Skin epidermis (tissue), 12 donors: ENCODE results near the gene SHKBP1.
"Not testable (repeated sequence)": the region's sequence is repeated elsewhere in the genome, so short reads cannot be mapped to it uniquely, and the experiment has no call there.

ENCODE experiments used
- H3K27ac ChIP-seq, 21 experiments: fragments of 200-600 bp; sonication (generic) in 11 of 21; one replicate each; pipeline ENCODE4 v1.5.0; 2020; ENCODE audit warnings: mild to moderate bottlenecking in 3 of 21, inconsistent platforms in 2 of 21, moderate library complexity in 2 of 21
- H3K4me3 ChIP-seq, 7 experiments: fragments of 200-600 bp; sonication (generic) in 2 of 7; one replicate each; pipeline ENCODE4 v1.5.0; 2020; ENCODE audit warnings: inconsistent platforms in 2 of 7, mild to moderate bottlenecking in 2 of 7, moderate library complexity in 1 of 7

SHKBP1 gene

DNA sequence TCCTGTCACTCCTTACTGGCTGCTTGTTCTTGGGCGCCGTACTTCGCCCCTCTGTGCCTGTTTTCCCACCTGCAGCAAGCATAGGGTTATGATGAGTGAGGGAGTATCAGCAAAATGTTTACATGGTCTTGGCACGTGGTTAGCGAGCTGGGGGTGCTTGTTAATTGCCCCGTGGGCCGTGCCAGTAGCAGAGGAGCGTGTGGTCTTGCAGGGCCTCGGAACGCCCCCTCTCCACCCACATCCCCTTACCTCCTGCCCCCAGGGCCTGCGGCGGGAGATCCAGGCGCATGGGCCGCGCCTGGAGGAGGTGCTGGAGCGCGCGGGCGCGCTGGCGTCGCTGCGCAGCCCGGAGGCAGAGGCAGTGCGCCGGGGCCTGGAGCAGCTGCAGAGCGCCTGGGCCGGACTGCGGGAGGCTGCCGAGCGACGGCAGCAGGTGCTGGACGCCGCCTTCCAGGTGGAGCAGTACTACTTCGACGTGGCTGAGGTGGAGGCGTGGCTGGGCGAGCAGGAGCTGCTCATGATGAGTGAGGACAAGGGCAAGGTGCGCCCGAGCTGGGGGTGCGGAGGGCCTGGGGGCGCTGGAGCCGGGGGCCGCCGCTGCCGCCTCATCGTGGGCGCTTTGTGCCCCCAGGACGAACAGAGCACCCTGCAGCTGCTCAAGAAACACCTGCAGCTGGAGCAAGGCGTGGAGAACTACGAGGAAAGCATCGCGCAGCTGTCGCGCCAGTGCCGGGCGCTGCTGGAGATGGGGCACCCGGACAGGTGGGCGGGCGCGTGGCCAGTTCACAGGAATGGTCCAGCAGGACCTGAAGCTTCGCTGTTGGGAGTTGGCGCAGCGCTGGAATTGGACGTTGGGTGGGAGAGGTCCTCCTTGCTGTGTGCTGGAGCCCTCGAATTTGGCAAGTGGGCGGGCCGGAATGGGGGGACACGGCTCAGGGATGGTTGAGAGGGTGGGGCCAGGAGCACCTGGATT, 22.5 kb upstream of the SHKBP1 start:
- no peak overlapping the region for H3K4me3 ChIP-seq
- H3K27ac ChIP-seq: no peak overlapping the region

DNA sequence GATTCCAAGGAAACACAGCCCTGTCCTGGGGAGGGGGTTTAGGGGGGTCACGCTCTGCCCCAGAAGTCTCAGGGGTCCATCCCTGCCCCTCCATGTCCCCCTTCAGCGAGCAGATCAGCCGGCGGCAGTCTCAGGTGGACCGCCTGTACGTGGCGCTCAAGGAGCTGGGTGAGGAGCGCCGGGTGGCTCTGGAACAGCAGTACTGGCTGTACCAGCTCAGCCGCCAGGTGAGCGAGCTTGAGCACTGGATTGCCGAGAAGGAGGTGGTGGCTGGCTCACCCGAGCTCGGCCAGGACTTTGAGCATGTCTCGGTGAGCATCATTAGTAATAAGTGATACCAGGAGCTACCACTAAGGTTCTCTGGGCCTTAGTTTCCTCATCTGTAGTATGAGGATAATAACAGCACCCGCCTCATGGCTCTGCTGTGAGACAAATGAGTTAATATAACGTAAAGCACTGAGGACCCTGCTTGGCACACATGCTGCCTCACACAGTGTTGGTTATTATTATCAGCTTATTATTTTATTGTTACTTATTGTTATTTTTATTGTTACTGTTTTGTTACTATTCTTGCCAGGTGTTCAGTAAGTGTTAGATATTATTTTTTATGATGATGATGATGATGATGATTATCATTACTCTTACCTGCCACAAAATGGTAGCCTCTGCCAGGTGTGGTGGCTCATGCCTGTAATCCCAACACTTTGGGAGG, 20.5 kb upstream of the SHKBP1 start:
- no peak overlapping the region for H3K27ac ChIP-seq
- no peak overlapping the region for H3K4me3 ChIP-seq

DNA sequence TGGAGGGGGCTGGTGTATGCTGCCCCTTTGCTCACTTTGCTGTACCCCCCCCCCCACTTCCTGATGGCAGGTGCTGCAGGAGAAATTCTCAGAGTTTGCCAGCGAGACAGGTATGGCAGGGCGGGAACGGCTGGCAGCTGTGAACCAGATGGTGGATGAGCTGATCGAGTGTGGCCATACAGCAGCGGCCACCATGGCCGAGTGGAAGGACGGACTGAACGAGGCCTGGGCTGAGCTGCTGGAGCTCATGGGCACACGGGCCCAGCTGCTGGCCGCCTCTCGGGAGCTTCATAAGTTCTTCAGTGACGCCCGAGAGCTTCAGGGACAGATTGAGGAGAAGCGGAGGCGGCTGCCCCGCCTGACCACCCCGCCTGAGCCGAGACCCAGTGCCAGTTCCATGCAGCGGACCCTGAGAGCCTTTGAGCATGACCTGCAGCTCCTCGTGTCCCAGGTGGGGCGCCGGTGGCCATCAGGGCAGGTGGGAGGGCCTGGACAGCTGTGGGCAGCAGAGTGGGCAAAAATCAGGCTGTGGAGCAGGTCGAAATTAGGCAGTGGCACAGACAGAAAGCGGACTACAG, 19.6 kb upstream of the SHKBP1 start:
- Histone ChIP-seq H3K4me3 (no peak overlapping the region), H3K27ac (no peak overlapping the region)

DNA sequence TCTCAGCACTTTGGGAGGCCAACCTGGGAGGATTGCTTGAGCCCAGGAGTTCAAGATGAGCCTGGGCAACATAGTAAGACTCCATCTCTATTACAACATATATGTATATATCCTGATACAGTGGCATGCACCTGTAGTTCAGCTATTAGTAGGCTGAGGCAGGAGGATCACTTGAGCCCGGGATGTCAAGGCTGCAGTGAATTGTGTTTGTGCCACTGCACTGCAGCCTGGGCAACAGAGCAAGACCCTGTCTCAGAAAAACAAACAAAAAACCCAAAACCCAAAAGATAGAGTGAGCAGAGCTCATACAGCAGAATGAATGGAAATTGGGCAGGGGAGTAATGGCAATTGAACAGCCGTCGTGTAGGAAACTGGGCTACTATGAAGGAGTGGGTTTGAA, 17.3 kb upstream of the SHKBP1 start:
- Histone ChIP-seq H3K4me3 (no peak overlapping the region), H3K27ac (no peak overlapping the region)

DNA sequence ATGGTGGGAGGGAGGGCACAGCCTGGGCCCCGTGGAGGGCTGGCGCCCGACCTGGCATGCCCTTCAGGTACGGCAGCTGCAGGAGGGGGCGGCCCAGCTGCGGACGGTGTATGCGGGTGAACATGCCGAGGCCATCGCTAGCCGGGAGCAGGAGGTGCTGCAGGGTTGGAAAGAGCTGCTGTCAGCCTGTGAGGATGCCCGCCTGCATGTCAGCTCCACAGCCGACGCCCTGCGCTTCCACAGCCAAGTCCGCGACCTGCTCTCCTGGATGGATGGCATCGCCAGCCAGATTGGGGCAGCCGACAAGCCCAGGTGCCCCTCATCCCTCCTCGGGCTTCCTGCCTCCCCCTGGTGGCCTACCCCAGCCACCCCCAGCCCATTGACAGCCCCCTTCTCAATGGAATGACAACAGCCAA, 16.6 kb upstream of the SHKBP1 start:
- no peak overlapping the region for H3K27ac ChIP-seq
- H3K4me3 ChIP-seq: no peak overlapping the region

DNA sequence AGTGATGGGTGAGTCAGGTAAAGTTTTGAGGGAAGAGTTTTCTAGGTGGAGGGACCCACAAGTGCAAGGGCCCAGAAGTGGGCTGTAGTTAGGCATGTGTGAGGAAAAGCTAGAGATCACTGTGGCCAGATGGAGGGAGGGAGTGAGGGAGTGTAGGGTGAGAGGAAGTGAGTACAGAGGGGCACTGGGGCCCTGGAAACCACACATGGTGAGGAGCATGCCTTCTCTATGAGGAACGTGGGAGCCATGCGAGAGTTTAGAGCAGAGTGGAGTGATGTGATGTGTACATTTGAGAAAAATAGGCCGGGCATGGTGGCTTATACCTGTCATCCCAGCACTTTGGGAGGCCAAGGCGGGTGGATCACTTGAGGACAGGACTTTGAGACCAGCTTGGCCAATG, 14.7 kb upstream of the SHKBP1 start:
- Histone ChIP-seq H3K4me3 (no peak overlapping the region), H3K27ac (no peak overlapping the region)

DNA sequence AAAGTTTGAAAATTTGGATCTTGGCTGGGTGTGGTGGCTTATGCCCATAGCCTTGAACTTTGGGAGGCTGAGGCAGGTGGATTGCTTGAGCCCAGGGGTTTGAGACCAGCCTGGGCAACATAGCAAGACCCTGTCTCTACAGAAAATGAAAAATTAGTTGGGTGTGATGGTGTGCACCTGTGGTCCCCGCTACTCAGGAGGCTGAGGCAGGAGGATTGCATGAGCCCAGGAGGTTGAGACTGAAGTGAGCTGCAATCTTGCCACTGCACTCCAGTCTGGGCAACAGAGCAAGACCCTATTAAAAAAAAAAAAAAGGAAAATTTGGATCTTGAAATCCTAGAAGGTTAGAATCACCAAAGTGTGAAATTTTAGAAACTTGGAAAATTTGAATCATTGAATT, 12.1 kb upstream of the SHKBP1 start:
- not testable (repeated sequence) for H3K27ac ChIP-seq, H3K4me3 ChIP-seq

DNA sequence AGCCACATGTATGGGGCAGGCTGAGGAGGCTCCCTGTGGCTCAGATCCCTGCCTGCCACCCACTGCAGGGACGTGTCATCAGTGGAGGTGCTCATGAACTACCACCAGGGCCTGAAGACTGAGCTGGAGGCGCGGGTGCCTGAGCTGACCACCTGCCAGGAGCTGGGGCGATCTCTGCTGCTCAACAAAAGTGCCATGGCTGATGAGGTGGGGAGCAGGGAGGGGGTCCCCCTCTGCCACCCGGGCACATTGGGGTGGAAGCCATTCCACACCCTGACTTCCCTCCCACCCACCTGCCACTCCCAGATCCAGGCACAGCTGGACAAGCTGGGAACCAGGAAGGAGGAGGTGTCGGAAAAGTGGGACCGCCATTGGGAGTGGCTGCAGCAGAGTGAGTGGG, 11.3 kb upstream of the SHKBP1 start:
- Histone ChIP-seq H3K4me3 (no peak overlapping the region), H3K27ac (no peak overlapping the region)

DNA sequence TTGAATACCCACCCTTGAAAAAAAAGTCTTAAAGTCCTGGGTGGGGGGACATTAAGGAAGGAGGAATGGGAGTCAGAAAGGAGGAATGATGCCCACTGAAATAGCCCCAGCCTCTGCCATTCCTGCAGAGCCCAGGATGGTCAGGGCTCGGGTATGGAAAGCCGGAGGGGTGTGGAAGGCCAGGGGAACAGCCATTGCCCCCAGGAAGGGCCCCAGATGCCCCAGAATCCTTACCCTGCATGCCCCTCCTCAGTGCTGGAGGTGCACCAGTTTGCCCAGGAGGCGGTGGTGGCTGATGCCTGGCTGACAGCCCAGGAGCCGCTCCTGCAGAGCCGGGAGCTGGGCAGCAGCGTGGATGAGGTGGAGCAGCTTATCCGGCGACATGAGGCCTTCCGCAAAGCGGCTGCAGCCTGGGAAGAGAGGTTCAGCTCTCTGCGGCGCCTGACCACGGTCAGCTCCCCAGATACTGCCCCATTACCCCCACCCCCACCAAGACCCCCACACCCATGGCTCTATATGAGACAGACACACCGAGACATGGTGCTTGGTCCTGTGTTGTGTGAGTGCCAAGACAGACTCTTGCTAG, 10.7 kb upstream of the SHKBP1 start:
- H3K4me3 ChIP-seq: no peak overlapping the region
- H3K27ac ChIP-seq: no peak overlapping the region

DNA sequence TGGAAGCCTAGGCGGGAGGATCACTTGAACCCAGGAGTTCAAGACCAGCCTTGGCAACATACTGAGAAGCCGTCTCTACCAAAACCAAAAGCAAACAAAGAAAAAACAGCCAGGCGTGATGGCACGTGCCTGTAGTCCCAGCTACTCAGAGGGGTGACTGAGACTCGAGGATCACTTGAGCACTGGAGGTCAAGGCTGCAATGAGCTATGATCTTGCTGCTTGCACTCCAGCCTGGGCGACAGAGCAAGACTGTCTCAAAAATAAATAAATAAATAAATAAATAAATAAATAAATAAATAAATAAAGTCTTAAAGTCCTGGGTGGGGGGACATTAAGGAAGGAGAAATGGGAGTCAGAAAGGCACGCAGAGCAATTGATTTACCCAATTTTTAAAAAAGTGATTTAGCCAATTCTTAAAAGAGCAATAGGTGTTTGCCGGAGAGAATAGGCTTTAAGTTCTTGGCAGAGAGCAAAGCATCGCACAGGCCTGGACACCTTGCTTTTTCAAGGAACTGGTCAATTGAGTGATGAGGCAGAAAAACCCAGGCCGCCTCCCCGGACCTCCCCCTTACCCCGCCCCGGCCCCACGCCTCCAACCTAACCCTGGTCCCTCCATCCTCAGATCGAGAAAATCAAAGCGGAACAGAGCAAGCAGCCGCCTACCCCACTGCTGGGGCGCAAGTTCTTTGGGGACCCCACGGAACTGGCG, 9.5 kb upstream of the SHKBP1 start:
- no peak overlapping the region for H3K27ac ChIP-seq
- peak overlapping the region in 1 of 7 experiments; percentile 13 for H3K4me3 ChIP-seq

DNA sequence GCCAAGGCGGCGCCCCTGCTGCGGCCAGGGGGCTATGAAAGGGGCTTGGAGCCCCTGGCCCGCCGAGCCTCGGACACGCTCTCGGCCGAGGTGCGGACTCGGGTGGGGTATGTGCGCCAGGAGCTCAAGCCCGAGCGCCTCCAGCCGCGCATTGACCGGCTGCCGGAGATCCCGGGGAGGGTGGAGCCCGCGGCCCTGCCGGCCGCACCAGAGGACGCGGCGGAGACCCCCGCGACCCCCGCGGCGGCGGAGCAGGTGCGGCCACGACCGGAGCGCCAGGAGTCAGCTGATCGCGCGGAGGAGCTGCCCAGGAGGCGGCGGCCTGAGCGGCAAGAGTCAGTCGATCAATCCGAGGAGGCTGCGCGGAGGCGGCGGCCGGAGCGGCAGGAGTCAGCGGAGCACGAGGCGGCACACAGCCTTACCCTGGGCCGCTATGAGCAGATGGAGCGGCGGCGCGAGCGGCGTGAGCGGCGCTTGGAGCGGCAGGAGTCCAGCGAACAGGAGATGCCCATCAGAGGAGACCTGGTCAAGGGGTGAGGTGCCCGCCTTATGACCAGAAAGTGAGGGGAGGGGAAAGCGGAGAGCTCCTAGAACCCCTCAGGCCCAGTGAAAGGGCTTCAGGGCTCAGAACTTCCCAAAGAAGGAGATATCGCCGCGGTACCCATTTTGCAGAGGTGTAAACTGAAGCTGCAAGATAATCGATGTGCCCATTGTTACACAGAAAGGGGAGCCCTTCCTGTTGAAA, 8.8 kb upstream of the SHKBP1 start:
- Histone ChIP-seq H3K4me3 (peak overlapping the region in 1 of 7 experiments; percentile 13), H3K27ac (no peak overlapping the region)

DNA sequence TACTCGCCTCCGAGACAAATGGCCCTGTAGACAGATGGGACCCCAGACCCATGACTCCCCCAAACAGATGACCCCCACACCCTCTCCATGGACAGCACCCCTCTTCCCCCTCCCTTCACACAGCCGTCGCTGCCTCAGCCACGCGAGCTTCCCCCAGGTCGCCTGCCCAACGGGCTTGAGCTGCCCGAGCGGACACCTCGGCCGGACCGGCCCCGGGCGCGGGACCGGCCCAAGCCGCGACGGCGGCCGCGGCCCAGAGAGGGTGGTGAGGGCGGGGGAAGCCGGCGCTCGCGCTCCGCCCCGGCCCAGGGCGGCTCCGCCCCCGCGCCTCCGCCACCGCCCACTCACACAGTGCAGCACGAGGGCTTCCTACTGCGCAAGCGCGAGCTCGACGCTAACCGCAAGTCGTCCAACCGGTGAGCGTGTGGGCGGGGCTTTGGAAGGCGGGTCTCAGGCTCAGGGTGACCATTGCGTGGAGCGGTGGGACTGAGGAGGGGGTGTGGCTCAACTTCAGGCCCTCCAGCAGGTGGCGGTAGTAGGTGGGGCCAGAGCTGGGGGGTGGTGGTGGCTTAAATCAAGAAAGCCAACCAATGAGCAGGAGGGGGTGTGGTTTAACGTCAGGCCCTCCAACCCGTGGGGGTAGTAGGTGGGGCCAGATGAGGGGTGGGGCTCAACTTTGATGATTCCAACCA, 6.2 kb upstream of the SHKBP1 start:
- peak overlapping the region in 16 of 21 experiments; percentile 47 to 83 (median 65) for H3K27ac ChIP-seq

DNA sequence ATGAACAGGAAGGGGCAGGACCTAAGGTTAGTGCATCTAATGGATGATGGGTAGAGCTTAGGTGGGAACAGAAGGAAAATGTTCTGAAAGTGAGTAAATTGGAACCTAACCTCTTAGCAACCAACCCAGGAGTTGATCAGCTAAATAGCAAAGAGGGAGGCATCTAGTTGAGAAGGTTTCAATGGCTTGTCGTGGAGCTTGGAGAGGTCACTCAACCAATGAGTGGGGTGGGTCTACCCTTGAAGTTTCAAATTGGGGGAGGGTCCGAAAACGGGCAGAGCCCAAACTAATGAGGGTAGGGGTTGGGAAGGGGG, 5.7 kb upstream of the SHKBP1 start:
- Histone ChIP-seq H3K27ac (peak overlapping the region in 1 of 21 experiments; percentile 40), H3K4me3 (peak overlapping the region in 1 of 7 experiments; percentile 36)

More for the DNA sequence above, 6.2 kb upstream of the SHKBP1 start:
- peak overlapping the region; percentile 11 to 48 (median 31) for H3K4me3 ChIP-seq

DNA sequence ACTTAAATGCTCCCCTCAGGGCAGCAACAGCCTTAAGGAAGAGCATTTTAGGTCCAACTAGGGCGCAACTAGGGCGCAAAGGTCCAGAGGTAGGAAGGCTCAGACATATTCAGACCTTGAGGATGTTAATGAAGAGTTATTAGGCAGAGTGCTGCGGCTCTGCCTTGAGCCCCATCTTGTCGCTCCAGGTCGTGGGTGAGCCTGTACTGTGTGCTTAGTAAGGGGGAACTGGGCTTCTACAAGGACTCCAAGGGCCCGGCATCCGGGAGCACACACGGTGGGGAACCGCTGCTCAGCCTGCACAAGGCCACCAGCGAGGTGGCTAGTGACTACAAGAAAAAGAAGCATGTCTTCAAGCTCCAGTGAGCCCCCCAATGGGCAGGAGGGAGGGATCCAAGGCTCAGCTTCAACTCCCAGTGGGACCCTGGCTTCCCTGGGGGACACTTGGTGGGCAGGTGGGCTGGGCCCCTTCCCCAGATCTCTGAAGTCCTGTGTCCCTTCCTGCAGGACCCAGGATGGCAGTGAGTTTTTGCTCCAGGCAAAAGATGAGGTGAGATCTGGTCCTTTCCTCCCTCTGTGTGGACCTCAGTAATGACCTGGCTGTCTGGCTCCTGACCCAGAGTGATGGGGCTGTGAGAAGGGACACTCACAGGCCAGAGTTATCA, 4.7 kb upstream of the SHKBP1 start:
- H3K4me3 ChIP-seq: no peak overlapping the region
- H3K27ac ChIP-seq: no peak overlapping the region

DNA sequence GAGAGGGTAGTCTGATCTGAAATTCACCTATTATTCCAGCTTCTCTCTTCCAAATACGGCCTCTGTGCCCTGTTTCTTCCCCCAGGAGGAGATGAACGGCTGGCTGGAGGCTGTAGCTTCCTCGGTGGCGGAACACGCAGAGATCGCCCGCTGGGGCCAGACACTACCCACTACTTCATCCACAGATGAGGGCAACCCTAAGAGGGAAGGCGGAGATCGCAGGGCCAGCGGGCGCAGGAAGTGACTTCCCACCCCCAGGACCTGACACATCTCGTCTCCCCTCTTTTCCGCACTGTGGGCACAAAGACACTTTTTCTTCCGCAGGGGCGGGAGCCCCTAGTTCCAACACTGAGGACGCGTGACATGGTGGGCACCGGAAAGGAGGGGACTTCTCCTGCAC, 1.3 kb upstream of the SHKBP1 start:
- H3K27ac ChIP-seq: no peak overlapping the region
- H3K4me3 ChIP-seq: no peak overlapping the region

DNA sequence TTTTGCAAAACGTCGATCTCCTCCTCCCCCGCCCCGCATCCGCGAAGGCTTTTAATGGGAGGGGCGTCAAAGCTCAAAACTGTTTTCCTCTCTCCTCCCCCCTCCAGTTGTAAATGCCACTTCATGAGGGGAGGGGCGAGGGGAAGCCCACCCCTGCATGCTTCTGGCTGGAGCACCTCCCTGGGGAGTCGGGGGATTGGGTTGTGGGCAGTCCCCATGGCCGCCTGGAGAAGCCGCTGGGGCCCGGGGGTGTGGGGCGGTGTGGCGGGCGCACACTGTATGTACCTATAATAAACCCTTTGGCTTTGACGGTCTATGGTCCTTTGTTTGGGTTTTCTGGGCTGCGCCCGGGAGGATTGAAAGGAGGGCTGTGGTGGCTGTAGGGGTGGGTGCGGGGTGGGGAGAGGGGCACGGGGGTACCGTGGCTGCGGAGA, 505 bp upstream of the SHKBP1 start:
- H3K27ac ChIP-seq: peak overlapping the region in 19 of 21 experiments; percentile 28 to 97 (median 85)
- peak overlapping the region; percentile 65 to 89 (median 72) for H3K4me3 ChIP-seq

DNA sequence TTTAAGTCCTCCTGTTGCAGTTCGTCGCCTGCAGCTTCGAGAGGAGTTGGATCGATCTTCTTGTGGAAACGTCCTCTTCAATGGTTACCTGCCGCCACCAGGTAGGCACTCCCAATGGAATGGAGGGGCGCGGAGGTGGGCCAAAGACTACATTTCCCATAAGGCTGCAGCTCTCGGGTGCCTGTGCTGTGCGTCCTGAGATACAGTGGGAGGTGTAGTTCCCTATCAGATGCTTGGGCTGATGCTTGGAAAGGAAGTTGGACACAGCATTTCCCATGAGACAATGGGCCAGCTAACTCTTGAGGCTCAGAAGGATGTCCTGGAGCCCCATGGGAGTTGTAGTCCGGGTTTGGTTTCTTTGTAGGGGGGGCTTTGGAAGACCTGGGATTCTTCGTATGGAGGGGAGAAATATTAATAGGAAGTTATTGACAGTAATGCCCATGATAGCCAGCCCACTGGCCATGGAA, 1.8 kb downstream of the SHKBP1 start:
- H3K27ac ChIP-seq: no peak overlapping the region
- no peak overlapping the region for H3K4me3 ChIP-seq

DNA sequence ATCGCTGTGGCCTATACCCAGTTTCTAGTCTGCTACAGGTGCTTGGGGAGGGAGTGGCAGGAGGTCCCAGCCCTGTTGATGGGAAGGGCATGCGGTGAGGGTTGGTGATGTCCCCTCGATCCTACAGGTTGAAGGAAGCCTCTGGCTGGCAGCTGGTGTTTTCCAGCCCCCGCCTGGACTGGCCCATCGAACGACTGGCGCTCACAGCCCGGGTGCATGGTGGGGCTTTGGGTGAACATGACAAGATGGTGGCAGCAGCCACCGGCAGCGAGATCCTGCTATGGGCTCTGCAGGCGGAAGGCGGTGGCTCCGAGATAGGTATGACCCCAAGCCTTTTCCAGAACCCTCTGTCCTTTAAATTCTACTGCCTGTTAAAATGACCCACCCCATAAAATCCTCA, 3.9 kb downstream of the SHKBP1 start:
- H3K4me3 ChIP-seq: no peak overlapping the region
- peak overlapping the region in 2 of 21 experiments; percentile 21 to 65 for H3K27ac ChIP-seq
